Epithelial cell of proximal tubule (primary cell): ENCODE measurements around the gene ZNF212. TPM values are rescaled to one million over a fixed set of nuclear protein-coding genes. Genes with fewer than 3 reads are reported as not detected.
A peak's percentile ranks its signal among the peaks of the same experiment; 100 is the strongest.
"Not testable (repeated sequence)": the region's sequence is repeated elsewhere in the genome, so short reads cannot be mapped to it uniquely, and the experiment has no call there.

ENCODE experiments used
- DNase-seq: peaks from one replicate; pipeline ENCODE4 v3.0.0-alpha.2; 2011; ENCODE audit warnings: low read depth
- H3K4me3 ChIP-seq: 2 replicates; pipeline ENCODE4 v1.5.1; 2011; ENCODE audit warnings: low read depth, mild to moderate bottlenecking, low read length
- total RNA-seq: library from RNA; depleted of rRNA; stranded (reverse); fragments of >200 nt; gene quantifications from 2 replicates; pipeline ENCODE4 v1.2.3, GENCODE V29; 2015
- TF ChIP-seq, protein P1 (sequence below): conservative IDR thresholded peaks from 2 replicates; pipeline ENCODE4 v1.5.1; 2012; ENCODE audit warnings: low read depth, mild to moderate bottlenecking, low read length

ZNF212 gene
- total RNA-seq, 1 donor from 2014 or later, result 4.7 TPM

GRCh38 chr7:149261829-149262617, 22.6 kb downstream of the ZNF212 start, which contains the start of gene ZNF783:
ZNF783 (plus strand) TSS chr7:149262196; CDS start chr7:149262334, 138 bp downstream.
- DNase-seq, result no peak
- H3K4me3 ChIP-seq, result peak within 1 kb of the TSS; percentile 70
- TF ChIP-seq, protein P1, sequence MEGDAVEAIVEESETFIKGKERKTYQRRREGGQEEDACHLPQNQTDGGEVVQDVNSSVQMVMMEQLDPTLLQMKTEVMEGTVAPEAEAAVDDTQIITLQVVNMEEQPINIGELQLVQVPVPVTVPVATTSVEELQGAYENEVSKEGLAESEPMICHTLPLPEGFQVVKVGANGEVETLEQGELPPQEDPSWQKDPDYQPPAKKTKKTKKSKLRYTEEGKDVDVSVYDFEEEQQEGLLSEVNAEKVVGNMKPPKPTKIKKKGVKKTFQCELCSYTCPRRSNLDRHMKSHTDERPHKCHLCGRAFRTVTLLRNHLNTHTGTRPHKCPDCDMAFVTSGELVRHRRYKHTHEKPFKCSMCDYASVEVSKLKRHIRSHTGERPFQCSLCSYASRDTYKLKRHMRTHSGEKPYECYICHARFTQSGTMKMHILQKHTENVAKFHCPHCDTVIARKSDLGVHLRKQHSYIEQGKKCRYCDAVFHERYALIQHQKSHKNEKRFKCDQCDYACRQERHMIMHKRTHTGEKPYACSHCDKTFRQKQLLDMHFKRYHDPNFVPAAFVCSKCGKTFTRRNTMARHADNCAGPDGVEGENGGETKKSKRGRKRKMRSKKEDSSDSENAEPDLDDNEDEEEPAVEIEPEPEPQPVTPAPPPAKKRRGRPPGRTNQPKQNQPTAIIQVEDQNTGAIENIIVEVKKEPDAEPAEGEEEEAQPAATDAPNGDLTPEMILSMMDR, result peak; percentile 58

- TF ChIP-seq, protein P1, result no peak
- DNase-seq, result no peak
- H3K4me3 ChIP-seq, result no peak overlapping the region
Measured at GRCh38 chr7:149266451-149266850, 27.0 kb downstream of the ZNF212 start.

DNA sequence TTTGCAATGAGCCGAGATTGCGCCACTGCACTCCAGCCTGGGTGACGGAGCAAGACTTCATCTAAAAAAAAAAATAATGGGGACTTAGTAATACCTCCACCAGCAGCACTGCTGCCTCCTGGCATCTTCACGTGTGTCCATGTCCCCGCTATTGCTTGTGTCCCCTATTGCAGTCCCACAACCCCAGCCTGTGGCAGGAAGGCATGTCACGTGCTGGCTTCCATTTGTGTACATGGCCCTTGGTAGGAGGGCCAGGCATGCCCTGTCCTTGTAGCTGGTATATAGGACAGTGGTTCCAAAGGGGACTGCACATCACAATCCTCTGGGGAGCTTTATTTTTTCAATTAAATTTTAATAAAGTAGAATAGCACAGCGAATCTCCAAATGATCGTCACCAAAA, 28.3 kb downstream of the ZNF212 start:
- DNase-seq, result no peak
- no peak overlapping the region for H3K4me3 ChIP-seq
- TF ChIP-seq, protein P1, result no peak

DNA sequence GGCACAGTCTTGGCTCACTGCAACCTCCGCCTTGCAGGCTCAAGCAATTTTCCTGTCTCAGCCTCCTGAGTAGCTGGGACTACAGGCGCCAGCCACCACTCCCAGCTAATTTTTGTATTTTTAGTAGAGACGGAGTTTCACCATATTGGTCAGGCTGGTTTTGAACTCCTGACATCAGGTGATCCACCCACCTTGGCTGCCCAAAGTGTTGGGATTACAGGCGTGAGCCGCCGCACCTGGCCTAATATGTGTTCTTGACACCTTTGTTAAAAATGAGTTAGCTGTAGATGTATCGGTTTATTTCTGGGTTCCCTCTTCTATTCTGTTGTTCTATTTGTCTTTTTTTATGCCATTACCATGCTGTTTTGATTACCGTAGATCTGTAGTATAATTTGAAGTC, 35.0 kb downstream of the ZNF212 start:
- not testable (repeated sequence) for DNase-seq, H3K4me3 ChIP-seq

DNA sequence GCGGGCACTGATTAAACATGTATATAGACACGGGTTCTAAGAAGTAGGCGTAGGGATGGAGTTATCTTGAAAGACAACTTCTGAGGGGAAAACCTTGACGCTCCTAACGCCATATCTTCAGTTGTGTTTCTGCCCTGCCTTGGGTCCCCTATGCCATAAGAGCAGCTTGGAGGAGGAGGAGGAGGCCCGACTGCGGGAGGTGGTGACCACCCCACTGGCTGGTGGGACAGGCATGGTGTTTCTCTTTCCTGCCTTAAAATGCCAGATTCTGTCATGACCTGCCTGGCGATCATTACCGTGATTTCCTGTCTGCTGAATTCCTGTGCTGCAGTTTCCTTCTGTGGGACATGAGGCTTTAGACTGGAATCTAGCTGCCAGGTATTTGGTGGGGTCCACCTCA, 38.4 kb downstream of the ZNF212 start:
- TF ChIP-seq, protein P1, result no peak
- H3K4me3 ChIP-seq, result no peak overlapping the region
- DNase-seq, result no peak

DNA sequence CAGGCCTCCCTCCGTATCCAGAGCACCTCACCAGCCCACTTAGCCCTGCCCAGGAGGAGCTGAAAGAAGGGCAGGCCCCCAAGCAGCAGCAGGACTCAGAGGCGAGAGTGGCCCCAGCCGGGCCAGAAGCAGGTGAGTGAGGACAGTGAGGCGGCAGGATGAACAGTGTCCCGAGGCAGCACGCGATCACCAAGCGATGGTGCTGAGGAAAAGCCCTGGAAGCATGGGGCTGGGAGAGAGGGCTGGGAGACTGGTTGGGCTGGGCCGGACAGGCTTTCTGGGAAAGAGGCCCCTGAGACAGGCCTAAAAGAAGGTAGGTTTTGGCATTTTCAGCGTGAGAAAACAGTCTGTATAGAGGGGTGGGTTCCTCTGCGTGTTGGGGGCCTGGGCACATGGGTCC, 38.9 kb downstream of the ZNF212 start:
- TF ChIP-seq, protein P1, result no peak
- DNase-seq, result no peak
- H3K4me3 ChIP-seq, result no peak overlapping the region

DNA sequence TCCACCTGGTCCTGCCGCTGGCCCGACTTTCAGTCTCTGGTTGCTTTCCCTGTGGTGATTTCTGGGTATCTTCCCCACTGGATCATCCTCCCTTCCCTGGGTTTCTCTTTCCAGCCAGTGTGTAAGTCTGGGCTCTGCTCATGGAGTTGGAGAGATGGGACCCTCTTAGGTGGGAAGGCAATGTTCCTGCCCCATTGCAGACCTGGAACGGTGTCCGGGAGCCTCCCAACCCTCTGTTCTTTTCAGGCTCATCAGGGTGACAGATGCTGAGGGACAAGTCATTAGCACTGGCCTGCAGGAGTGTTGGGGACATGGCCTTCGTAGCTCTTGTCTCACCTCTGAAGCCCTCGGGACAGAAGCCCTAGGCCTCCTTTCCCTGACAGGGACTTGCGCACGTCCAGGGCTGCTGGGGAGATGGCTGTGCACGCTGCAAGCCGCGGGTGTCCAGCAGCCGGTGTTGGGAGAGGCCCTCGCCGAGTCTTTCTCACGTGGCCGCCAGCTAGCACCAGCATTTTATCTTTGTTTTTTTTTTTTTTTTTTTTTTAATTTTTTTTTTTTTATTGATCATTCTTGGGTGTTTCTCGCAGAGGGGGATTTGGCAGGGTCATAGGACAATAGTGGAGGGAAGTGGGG, 39.8 kb downstream of the ZNF212 start:
- TF ChIP-seq, protein P1, result no peak
- H3K4me3 ChIP-seq, result no peak overlapping the region
- DNase-seq, result no peak
